Hepatic stellate cell (primary cell): Measurements from ENCODE around the gene ORAI3.
A peak's percentile ranks its signal among the peaks of the same experiment; 100 is the strongest.
"Not testable (repeated sequence)": the region's sequence is repeated elsewhere in the genome, so short reads cannot be mapped to it uniquely, and the experiment has no call there.

Source experiments
- DNase-seq: peaks from one replicate; pipeline ENCODE4 v3.0.0; 2011; ENCODE audit warnings: low spot score

The ORAI3 gene

GRCh38 chr16:30924076-30924912 lies 24.6 kb upstream of the ORAI3 start:
- DNase-seq, result peak; percentile 22

- DNase-seq, result peak; percentile 22
Observed at GRCh38 chr16:30924913-30925631, 23.8 kb upstream of the ORAI3 start.

- no peak for DNase-seq
Observed at GRCh38 chr16:30925632-30925987, 23.3 kb upstream of the ORAI3 start.

- no peak for DNase-seq
Observed at GRCh38 chr16:30925995-30926811, 22.7 kb upstream of the ORAI3 start.

GRCh38 chr16:30926937-30927788 lies 21.7 kb upstream of the ORAI3 start:
- no peak for DNase-seq

GRCh38 chr16:30927789-30928378 lies 21.0 kb upstream of the ORAI3 start:
- DNase-seq, result peak; percentile 49

GRCh38 chr16:30928390-30928789 lies 20.5 kb upstream of the ORAI3 start:
- no peak for DNase-seq

- DNase-seq, result no peak
Observed at GRCh38 chr16:30929167-30929566, 19.7 kb upstream of the ORAI3 start.

GRCh38 chr16:30930160-30930571 lies 18.7 kb upstream of the ORAI3 start:
- no peak for DNase-seq

GRCh38 chr16:30931068-30931650 lies 17.7 kb upstream of the ORAI3 start:
- DNase-seq, result no peak

GRCh38 chr16:30934827-30935557 lies 13.9 kb upstream of the ORAI3 start:
- DNase-seq, result peak; percentile 47

GRCh38 chr16:30937692-30938091 lies 11.2 kb upstream of the ORAI3 start:
- no peak for DNase-seq

- not testable (repeated sequence) for DNase-seq
Observed at GRCh38 chr16:30939571-30939970, 9.3 kb upstream of the ORAI3 start.

GRCh38 chr16:30941600-30942425 lies 7.1 kb upstream of the ORAI3 start:
- DNase-seq, result peak; percentile 83

- DNase-seq, result no peak
Observed at GRCh38 chr16:30942426-30942806, 6.5 kb upstream of the ORAI3 start.

GRCh38 chr16:30944352-30944751 lies 4.5 kb upstream of the ORAI3 start:
- no peak for DNase-seq

GRCh38 chr16:30946671-30947540 lies 2.0 kb upstream of the ORAI3 start:
- DNase-seq, result no peak

- DNase-seq, result no peak
Observed at GRCh38 chr16:30947541-30947858, 1.4 kb upstream of the ORAI3 start.
